Motor neuron (in vitro differentiated cells): Measurements from ENCODE around the gene GRB14. TPM values are rescaled to one million over a fixed set of nuclear protein-coding genes. Genes with fewer than 3 reads are reported as not detected.
A peak's percentile ranks its signal among the peaks of the same experiment; 100 is the strongest.

Source experiments
- ATAC-seq, 8 experiments: fragments of 200-7000 bp; cut with Tn5 transposase; replicated peaks in 6 of 8; 2 replicates each; pipeline ENCODE4 v1.8.0; 2021; ENCODE audit warnings: mild to moderate bottlenecking in 8 of 8, moderate library complexity in 8 of 8
- H3K27ac ChIP-seq, 2 donors: fragments of 250-450 bp; sonication (Bioruptor Pico); 2 replicates each; pipeline ENCODE4 v1.9.0; 2021; ENCODE audit warnings: antibody characterized with exemption in 2 of 2, mild to moderate bottlenecking in 2 of 2, moderate library complexity in 1 of 2
- H3K4me1 ChIP-seq, 2 donors: fragments of 250-450 bp; sonication (Bioruptor Pico); replicated peaks in 1 of 2; 2 replicates each; pipeline ENCODE4 v1.6.1; 2021; ENCODE audit warnings: antibody characterized with exemption in 2 of 2, mild to moderate bottlenecking in 2 of 2, moderate library complexity in 1 of 2
- H3K4me3 ChIP-seq, 5 donors: fragments of 250-450 bp; sonication (Bioruptor Pico); 2 replicates each; pipeline ENCODE4 v1.9.0; 2021; ENCODE audit warnings: antibody characterized with exemption in 5 of 5, mild to moderate bottlenecking in 5 of 5, moderate library complexity in 4 of 5
- WGBS, 10 experiments: fragments of 450-650 bp; shearing (Covaris generic); methylation state at CpG; one replicate each; pipeline ENCODE4 v1.0.0; 2022; 5-methylcytosine and 5-hydroxymethylcytosine counted together
- in situ Hi-C, 9 experiments: fragments of 400-800 bp; cut with MboI; loops; one replicate each; pipeline ENCODE4 v1.15.0; 2021; ENCODE audit warnings: low sequenced_read_pairs in 9 of 9, low pct_unique_long_range_greater_than_20kb in 2 of 9; ENCODE audit not compliant: unreplicated experiment in 9 of 9
- total RNA-seq, 8 experiments: library from RNA; unstranded; fragments of 300-600 nt; gene quantifications; 2 replicates each; pipeline versions ENCODE4 v1.2.3 to v1.2.4, GENCODE V29; 2022

GRB14 gene
- 1 to 10 TPM in 5 of 8 experiments, under 1 TPM in 3; 0.42 to 7.8 (median 4.4) TPM for total RNA-seq

DNA sequence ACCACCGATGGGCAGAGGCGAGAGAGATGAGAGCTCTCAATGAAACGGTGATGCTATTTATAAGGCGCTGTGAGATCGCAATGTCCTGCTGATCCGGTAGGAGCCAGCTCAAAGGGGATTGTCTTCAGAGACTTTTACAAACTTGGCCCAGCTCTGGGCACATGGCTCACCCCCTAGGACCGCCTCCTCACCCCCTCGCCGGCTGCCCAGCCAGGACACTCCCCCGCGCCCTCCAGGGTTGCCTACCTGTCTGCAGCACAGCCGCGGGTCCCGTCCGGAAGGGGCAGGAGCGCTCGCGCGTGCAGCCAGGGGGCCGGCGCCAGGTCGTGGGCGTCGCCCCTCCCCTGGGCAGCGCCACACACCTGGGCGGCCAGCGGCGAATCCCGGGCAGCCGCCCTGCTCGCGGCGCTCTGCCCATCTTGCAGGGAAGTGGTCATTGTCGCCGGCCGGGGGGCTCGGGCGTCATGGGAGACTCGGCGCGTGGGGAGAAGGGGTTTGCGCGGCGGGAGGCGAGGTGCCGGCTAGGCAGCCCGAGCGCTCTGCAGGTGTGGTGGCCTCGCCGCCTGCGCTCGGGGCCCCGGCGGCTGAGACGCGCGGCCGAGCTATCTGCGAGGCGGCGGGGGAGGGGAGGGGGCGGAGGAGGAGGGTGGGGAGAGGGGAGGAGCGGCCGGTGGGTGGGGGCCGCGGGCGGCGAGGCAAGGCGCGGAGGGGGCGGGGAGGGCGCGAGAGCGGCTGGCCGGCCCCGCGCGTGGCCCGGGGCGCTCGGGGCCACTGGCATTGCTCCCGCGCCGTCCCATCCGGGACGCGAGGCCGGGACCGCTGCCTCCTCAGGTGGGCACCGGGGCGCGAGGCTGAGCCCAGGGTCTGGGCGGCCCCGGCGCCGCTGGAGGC, at the start of gene GRB14:
GRB14 (minus strand) TSS at position 610 of the 891 bp plus-strand sequence; CDS start at position 437, 173 bp downstream.
- in situ Hi-C loops: no loop called here
- Histone ChIP-seq H3K27ac (no peak within 1 kb of the TSS), H3K4me1 (peaks cover 0 to 3% of the 10 kb centered on the region in 2 donors), H3K4me3 (peak within 1 kb of the TSS; percentile 50 to 95 (median 61))
- WGBS, 10 experiments: 0 to 2% (median 0%) methylated on average over 1 to 10 of the region's 96 CpGs; no CpG with 5 or more reads in 4 of the 10 experiments
- peak; percentile 67 to 89 (median 83) for ATAC-seq

DNA sequence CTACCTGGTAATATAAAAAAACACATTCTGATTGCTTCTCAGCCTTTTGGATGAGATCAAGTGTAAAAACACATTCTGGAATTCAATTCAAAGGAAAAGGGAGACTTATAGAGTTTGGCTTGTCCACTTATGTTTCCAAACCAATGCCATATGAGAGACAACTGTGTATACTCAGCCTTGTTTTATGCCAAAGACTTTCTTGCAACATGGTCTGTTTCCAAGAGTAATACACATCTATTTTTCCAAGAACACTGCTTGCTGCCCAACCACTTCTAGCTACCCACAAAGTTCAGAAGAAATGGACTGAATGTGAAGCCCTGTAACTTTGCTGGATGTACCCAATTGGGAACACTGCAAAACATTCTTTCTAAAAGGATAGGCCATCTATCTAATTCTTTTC, 48.0 kb upstream of the GRB14 start:
- H3K27ac ChIP-seq: no peak overlapping the region
- in situ Hi-C loops: no loop called here

DNA sequence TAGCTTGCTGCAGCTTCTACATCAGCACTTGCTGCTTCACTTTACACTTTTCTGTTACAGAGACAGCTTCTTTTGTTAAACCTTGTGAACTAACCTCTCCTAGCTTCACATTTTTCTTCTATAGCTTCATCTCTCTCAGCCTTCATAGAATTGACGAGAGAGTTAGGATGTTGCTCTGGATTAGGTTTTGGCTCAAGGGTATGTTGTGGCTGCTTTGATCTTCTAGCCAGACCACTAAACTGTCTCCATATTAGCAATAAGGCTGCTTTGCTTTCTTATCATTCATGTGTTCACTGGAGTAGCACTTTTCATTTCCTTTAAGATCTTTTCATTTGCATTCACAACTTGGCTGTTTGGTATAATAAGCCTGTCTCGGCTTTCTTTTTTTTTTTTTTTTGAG, 46.3 kb upstream of the GRB14 start:
- no peaks in the 10 kb centered on the region for H3K4me1 ChIP-seq
- no peak overlapping the region for H3K4me3 ChIP-seq
- no peak overlapping the region for H3K27ac ChIP-seq
- no peak for ATAC-seq
- in situ Hi-C loops: no loop called here
- 40 to 100% (median 90%) methylated on average over 1 to 2 of the region's 2 CpGs for WGBS, 10 experiments

More for the DNA sequence above, 48.0 kb upstream of the GRB14 start:
- no peak for ATAC-seq
- Histone ChIP-seq H3K4me1 (no peaks in the 10 kb centered on the region), H3K4me3 (no peak overlapping the region)

DNA sequence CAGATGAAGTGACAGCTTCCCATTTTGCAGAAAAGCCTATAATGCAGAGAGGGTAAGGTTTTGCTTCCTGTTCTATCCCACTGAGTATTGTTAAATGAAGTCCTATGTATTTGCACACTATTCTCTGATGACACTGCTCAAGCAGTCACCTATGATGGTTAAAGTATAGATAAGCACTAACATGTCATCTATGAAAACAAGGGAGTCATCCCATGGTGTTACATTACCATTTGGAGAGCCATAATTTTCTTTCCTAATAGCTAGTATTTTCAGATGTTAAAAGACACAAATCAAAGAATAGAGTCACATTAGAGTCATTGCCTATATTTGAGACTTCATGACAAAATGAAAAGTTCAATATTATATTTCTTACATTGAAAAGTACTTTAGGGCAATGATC, 42.8 kb upstream of the GRB14 start:
- H3K4me3 ChIP-seq: no peak overlapping the region
- H3K4me1 ChIP-seq: no peaks in the 10 kb centered on the region
- in situ Hi-C loops: no loop called here
- no peak for ATAC-seq
- H3K27ac ChIP-seq: no peak overlapping the region

DNA sequence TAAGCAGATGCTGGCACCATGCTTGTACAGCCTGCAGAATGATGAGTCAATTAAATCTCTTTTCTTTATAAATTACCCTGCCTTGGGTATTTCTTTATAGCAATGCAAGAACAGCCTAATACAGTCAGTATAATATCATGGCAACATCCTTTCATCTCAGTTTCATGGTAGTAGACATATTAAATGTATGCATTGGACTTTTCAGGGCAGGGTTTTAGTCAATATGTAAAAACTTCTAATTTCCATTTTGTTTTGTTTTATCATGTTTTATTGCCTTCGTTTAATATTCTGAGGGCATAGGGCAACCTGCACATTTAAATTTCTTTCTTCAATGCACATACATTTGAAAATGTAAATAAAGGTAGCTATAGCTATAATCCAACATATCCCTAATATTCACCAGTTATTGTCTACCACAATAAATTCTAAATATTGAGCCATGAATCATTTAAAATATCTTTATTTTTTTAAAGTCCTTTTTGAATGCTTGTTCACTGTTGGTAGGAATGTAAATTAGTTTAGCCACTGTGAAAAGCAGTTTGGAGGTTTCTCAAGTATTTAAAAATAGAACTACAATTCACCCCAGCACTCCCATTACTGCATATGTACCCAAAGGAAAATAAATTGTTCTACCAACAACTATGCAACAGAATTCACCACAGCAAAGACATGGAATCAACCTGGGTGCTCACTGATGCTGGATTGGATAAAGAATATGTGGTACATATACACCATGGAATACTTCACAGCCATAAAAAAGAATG, 41.8 kb upstream of the GRB14 start:
- H3K27ac ChIP-seq: no peak overlapping the region
- in situ Hi-C loops: no loop called here
- H3K4me1 ChIP-seq: no peaks in the 10 kb centered on the region
- 0 to 100% (median 63%) methylated on average over 1 of the region's 1 CpG; no CpG with 5 or more reads in 1 of the 10 experiments for WGBS, 10 experiments
- peak in 4 of 8 experiments; percentile 37 to 72 (median 57) for ATAC-seq
- no peak overlapping the region for H3K4me3 ChIP-seq

DNA sequence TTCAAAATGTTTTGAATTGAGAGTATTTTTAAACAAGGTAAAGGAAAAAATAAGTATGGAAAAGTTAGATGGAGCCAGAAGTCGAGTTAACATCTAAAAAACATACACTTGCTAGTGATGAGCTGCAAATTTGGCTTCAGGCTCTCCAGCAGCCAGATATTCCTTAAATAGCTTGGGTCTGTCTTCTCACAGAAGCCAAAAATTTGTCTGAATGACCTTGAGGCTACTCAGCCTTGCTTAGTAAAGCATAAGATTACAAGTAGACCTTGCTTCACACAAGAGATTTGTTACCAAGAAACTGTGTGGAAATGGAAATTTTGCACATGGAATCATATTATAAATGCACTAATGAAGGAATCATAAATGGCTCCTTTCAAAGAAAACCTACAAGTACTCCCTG, 40.8 kb upstream of the GRB14 start:
- in situ Hi-C loops: no loop called here
- 67 to 90% (median 80%) methylated on average over 1 of the region's 1 CpG; no CpG with 5 or more reads in 3 of the 10 experiments for WGBS, 10 experiments
- Histone ChIP-seq H3K4me3 (no peak overlapping the region), H3K4me1 (no peaks in the 10 kb centered on the region), H3K27ac (no peak overlapping the region)
- no peak for ATAC-seq

DNA sequence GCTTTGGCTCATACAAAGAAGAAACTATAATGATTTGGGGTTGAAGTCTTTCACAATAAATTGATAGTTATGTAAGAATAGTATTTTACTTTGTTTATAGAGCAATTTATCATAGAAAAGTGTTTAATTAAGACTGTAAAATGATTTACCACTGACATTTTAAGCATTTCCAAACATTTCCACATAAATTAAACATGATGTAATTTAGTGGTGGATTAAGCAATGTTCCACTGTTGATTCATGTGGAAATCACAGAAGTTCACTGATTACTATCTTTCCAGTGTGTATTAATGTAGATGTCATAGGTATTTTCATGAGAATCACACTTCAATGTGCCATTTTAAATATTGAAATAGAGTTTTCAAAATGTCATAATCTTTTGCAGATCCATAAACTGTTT, 40.1 kb upstream of the GRB14 start:
- no peak overlapping the region for H3K4me3 ChIP-seq
- H3K4me1 ChIP-seq: no peaks in the 10 kb centered on the region
- no peak overlapping the region for H3K27ac ChIP-seq
- ATAC-seq: no peak
- in situ Hi-C loops: no loop called here

DNA sequence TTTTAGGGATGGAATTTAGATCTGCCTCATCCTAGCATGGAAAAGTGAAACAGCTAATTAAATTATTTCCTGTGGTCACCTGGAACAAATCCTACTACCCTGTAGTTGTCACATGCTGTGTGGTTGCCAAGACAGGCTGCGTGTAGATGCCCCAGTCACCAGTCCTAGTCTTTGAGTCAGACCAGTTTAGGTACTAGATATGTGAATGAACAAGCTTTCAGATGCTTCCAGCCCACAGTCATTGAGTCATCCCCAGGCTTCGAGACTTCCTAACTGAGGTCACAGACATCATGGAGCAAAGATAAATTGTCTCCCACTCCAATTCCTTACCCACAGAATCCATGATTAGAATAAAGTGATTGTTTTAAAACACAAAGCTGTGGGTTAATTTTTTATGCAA, 35.8 kb upstream of the GRB14 start:
- in situ Hi-C loops: no loop called here
- 50 to 100% (median 80%) methylated on average over 1 to 2 of the region's 2 CpGs; no CpG with 5 or more reads in 3 of the 10 experiments for WGBS, 10 experiments
- Histone ChIP-seq H3K4me1 (no peaks in the 10 kb centered on the region), H3K27ac (no peak overlapping the region), H3K4me3 (no peak overlapping the region)
- ATAC-seq: peak in 1 of 8 experiments; percentile 57

DNA sequence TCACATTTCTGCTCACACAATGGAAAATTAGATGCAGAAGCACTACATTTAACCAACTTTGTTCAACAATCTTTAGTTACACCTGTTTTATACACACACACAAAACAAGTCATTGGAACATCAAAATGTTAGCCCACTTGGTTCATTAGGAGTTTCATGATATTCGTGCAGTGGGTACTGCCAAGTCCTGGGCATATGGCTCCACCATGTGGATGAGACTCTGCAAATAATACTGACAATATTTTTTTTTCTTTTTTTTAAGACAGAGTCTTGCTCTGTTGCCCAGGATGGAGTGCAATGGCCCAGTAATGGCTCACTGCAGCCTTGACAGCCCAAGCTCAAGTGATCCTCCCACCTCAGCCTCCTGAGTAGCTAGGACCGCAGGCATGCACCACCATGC, 34.5 kb upstream of the GRB14 start:
- in situ Hi-C loops: no loop called here

DNA sequence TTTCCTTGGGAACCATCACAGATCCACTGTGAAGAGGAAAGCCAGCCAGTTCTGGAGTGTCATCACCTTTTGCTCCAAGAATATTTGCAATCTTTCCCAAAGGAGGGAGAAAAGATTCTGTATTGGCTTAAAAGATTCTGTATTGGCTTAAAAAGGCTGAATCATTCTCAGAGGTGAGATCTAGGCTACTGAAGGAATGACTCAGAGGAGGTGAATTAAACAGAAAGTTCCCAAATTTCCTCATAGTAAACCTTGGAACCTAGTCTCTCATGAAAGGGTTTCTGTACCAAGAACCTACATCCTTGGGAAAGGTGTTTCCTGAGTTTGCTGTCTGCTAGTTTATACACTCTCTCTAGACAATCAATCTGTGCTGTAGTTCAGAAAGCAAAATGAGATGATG, 34.1 kb upstream of the GRB14 start:
- Histone ChIP-seq H3K27ac (no peak overlapping the region), H3K4me1 (no peaks in the 10 kb centered on the region), H3K4me3 (no peak overlapping the region)
- no peak for ATAC-seq
- in situ Hi-C loops: no loop called here

More for the DNA sequence above, 34.5 kb upstream of the GRB14 start:
- Histone ChIP-seq H3K4me3 (no peak overlapping the region), H3K27ac (no peak overlapping the region), H3K4me1 (no peaks in the 10 kb centered on the region)
- ATAC-seq: no peak
- WGBS, 10 experiments: 64 to 100% (median 88%) methylated on average over 1 to 2 of the region's 2 CpGs; no CpG with 5 or more reads in 1 of the 10 experiments

DNA sequence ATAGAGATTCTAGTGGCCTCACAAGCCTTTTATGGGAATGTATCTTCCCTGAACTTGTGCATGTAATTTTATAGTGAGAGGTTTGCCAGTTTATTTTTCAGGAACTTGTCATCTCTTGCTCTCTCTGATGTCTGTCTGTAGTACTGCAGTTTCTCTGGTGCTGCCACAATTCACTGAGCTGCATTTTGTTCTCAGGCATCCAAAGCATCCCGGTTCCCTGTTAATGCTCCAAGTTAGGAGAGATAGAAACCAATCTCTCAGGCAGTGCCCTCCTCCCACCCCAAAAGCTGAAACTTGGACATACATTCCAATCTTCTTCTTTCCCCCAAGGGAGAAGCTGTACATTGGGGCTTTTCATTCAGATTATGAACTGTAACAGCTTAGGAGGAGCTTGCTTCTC, 30.1 kb upstream of the GRB14 start:
- H3K27ac ChIP-seq: no peak overlapping the region
- no peak for ATAC-seq
- H3K4me1 ChIP-seq: no peaks in the 10 kb centered on the region
- in situ Hi-C loops: no loop called here
- no peak overlapping the region for H3K4me3 ChIP-seq
- WGBS, 10 experiments: 57 to 100% (median 86%) methylated on average over 1 of the region's 1 CpG; no CpG with 5 or more reads in 3 of the 10 experiments

DNA sequence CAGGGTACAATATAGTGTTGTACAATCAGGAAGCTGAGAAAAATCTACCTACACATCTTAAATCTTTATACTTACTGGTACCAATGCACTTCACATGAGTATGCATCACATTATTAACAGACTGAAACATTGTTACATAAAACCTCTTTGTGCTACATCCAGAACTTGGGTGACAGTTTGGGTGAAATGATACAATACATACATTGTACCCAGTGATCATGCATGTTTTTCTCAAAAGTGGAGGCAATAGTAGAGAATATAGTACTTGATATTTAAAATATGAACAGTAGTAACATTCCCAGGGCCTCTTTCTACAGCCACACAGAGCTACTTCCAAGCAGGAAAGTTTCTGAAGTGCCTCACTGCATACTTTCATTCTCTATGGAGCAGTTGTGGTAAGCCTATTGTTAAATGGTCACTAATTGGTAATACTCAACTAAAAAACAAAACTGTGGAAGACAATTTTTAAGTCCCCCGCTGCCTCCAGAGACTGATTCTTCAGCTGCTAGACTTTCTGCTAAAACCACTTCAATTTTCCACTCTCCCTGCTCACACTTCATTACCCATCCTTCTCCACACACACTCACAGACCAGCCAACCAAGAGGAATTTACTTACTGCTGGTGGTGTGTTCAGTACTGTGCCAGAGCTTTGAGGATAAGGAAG, 22.9 kb upstream of the GRB14 start:
- no peak for ATAC-seq
- in situ Hi-C loops: no loop called here

DNA sequence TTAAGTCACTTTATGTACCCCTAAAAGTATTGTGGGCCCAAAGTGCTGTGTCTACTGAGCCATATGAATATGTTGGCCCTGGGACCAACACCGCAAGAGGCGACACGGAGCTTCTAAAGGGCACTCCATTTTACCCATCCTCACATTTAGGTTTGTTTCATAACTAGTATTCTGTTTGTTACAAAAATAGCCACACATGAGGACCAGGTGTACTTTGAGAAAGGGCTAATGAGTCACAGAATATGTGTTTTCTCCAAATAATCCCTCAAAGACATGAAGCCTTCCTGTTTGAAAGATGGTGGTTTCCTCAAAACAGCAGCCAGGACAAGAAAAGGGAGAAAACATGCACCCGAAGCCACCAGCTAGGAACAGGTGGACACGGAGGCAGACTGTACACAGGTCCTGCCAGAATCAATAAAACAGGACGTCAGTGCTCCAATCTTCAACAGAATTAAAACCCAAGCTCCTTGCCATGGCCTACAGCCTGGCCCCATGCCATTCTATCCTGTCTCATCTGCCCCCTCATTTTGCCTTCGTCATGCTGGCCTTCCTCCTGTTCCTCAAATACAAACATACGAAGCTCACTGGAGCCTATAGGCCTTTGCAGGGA, 21.8 kb upstream of the GRB14 start:
- Histone ChIP-seq H3K4me3 (no peak overlapping the region), H3K4me1 (no peaks in the 10 kb centered on the region), H3K27ac (no peak overlapping the region)
- no peak for ATAC-seq
- 67 to 100% (median 91%) methylated on average over 3 to 8 of the region's 8 CpGs for WGBS, 10 experiments
- in situ Hi-C loops: no loop called here

More for the DNA sequence above, 22.9 kb upstream of the GRB14 start:
- Histone ChIP-seq H3K4me1 (no peaks in the 10 kb centered on the region), H3K4me3 (no peak overlapping the region), H3K27ac (no peak overlapping the region)
- 40 to 100% (median 100%) methylated on average over 1 of the region's 1 CpG; no CpG with 5 or more reads in 6 of the 10 experiments for WGBS, 10 experiments
